WI38 (cell line): ENCODE measurements around the gene IGLL1.

Experiments used
- H3K4me3 ChIP-seq: 2 replicates; pipeline ENCODE4 v1.5.1; 2011; ENCODE audit warnings: low read depth, mild to moderate bottlenecking, control low read depth, low read length
- CTCF ChIP-seq: IDR thresholded peaks from 2 replicates; pipeline ENCODE4 v1.5.1; 2012; ENCODE audit warnings: low read depth, mild to moderate bottlenecking, control low read depth, low read length

Gene IGLL1

DNA sequence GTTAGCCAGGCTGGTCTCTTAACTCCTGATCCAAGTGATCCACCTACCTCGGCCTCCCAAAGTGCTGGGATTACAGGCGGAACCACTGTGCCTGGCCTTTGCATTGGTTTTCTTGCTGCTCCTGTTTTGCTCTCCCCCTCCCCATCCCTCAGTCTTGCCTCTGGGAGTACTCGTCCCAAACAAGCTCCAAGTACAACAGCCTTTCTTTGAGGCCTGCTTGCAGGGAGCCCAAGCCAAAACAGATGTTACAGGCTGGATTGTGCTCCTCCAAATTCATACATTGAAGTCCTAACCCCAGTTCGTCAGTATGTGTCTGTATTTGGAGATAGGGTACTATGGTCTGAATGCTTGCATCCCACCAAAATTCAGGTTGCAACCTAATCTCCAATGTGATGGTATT is 8.6 kb downstream of the IGLL1 start:
- no peak for TF ChIP-seq CTCF
- H3K4me3 ChIP-seq, result no peak overlapping the region

DNA sequence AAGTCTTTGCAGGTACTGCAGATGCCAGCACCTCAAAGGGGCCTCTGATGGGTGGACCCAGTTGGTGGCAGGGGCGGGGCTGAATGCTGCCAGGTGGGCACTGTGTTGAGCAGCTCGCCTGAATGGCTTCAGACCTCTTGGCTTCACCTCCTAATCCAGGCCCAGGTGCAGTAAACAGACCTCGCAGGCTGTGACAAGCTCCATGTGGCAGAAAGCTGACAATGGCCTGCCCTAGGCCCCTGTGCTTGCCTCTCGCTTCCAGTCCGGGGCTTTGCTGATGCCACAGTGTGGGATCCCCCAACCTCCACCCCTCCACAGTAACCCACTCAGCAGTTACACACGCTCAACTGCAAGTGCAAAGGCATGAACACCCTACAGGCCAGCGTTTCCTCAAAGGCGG is 9.4 kb downstream of the IGLL1 start:
- no peak overlapping the region for H3K4me3 ChIP-seq
- TF ChIP-seq CTCF, result no peak

- no peak for TF ChIP-seq CTCF
- H3K4me3 ChIP-seq, result no peak overlapping the region
Measured at GRCh38 chr22:23569716-23570115, 10.4 kb downstream of the IGLL1 start.

GRCh38 chr22:23569291-23569690 is 10.8 kb downstream of the IGLL1 start:
- no peak for TF ChIP-seq CTCF
- no peak overlapping the region for H3K4me3 ChIP-seq

GRCh38 chr22:23566705-23567475 is 13.2 kb downstream of the IGLL1 start:
- no peak for TF ChIP-seq CTCF
- no peak overlapping the region for H3K4me3 ChIP-seq

GRCh38 chr22:23565915-23566704 is 14.0 kb downstream of the IGLL1 start:
- no peak overlapping the region for H3K4me3 ChIP-seq
- TF ChIP-seq CTCF, result no peak

DNA sequence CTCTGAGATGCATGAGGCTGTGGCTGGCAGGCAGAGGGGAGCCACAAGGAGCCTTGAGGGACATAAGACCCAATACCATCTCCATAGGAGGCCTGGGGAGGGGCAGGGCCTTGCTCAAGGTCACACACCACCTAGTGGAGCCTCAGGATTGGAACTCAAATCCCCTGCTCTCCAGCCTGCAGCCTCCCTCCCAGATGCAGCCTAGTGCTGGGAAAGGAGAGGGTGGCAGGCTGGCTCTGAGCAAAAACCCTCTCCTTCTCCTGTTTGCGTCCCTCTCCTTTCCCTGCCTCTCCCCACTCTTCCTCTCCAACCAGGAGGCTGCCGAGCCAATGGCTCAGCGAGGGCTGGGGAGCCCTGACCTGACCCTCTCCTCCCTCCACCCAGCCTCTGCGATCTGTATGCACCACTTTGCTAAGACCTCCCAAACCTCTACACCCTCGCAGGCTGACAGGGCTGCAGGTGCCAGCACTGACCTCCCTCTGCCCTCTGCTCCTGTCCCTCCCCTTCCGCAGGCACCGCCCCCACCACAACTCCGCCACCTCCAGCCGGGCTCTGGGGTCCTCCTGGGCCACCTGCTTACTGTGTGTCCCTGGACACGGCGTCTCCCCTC is 14.7 kb downstream of the IGLL1 start:
- no peak for TF ChIP-seq CTCF
- H3K4me3 ChIP-seq, result no peak overlapping the region
